H1 (cell line): Measurements from ENCODE around the gene NTPCR. TPM values are rescaled to one million over a fixed set of nuclear protein-coding genes. Genes with fewer than 3 reads are reported as not detected.

ENCODE experiments used
- CTCF ChIA-PET: fragments of 300-600 bp; sonication (Branson Sonifier 250); formaldehyde crosslinking; loops from one replicate; lab custom pipeline; 2021; ENCODE audit not compliant: partially characterized antibody; lab: Charles Lee
- POLR2A ChIA-PET: fragments of 300-600 bp; sonication (Branson Sonifier 250); formaldehyde crosslinking; loops from one replicate; lab custom pipeline; 2021; ENCODE audit warnings: inconsistent platforms; ENCODE audit not compliant: partially characterized antibody; lab: Charles Lee
- DNase-seq, 2 experiments: peaks; one replicate each; pipeline versions ENCODE4 v3.0.0 to v3.0.0-alpha.2; 2010 to 2022; ENCODE audit warnings: low spot score in 2 of 2, low read depth in 1 of 2, mixed read lengths in 1 of 2
- FAIRE-seq: peaks from 2 replicates; lab custom pipeline; 2011; peaks lifted over from hg19 to GRCh38; lab: Jason Lieb, UNC
- H2AFZ ChIP-seq: 2 replicates; pipeline ENCODE4 v1.8.1; 2012; ENCODE audit warnings: low read length, inconsistent platforms
- H2AK5ac ChIP-seq: 2 replicates; pipeline ENCODE4 v1.6.1; 2013; ENCODE audit warnings: low read depth, low read length
- H2BK120ac ChIP-seq: replicated peaks from 2 replicates; pipeline ENCODE3; 2013; ENCODE audit warnings: low read depth, low read length, inconsistent platforms
- H2BK12ac ChIP-seq: 2 replicates; pipeline ENCODE4 v1.6.1; 2013; ENCODE audit warnings: low read depth, low read length
- H2BK15ac ChIP-seq: 2 replicates; pipeline ENCODE4 v1.6.1; 2013; ENCODE audit warnings: low read length
- H2BK20ac ChIP-seq: 2 replicates; pipeline ENCODE4 v1.6.1; 2013; ENCODE audit warnings: low read length
- H2BK5ac ChIP-seq: 2 replicates; pipeline ENCODE4 v1.6.1; 2013; ENCODE audit warnings: low read depth, low read length
- H3K14ac ChIP-seq: 2 replicates; pipeline ENCODE4 v1.6.1; 2013; ENCODE audit warnings: inconsistent platforms; ENCODE audit not compliant: insufficient read length
- H3K18ac ChIP-seq: 2 replicates; pipeline ENCODE4 v1.6.1; 2013; ENCODE audit warnings: low read length; ENCODE audit errors: extremely low read depth
- H3K23ac ChIP-seq: 2 replicates; pipeline ENCODE4 v1.6.1; 2013; ENCODE audit warnings: inconsistent platforms; ENCODE audit not compliant: insufficient read length
- H3K23me2 ChIP-seq: 2 replicates; pipeline ENCODE4 v1.6.1; 2013; ENCODE audit warnings: low read depth, low read length
- H3K27ac ChIP-seq: 2 replicates; pipeline ENCODE4 v1.6.1; 2011; ENCODE audit warnings: low read depth, low read length, inconsistent platforms
- H3K27me3 ChIP-seq, 4 experiments: replicated peaks in 1 of 4; 1 replicate in 1 of 4; 2 replicates in 3 of 4; pipeline versions ENCODE4 v1.6.1 to v1.8.1; 2011 to 2013; ENCODE audit warnings: low read length in 3 of 4, mild to moderate bottlenecking in 3 of 4, inconsistent platforms in 2 of 4, mixed read lengths in 2 of 4, moderate library complexity in 1 of 4; ENCODE audit not compliant: control insufficient read depth in 3 of 4, insufficient read depth in 3 of 4; ENCODE audit errors: extremely low read depth in 1 of 4
- H3K36me3 ChIP-seq, 4 experiments: 2 replicates each; pipeline versions ENCODE4 v1.6.1 to v1.8.1; 2011 to 2013; ENCODE audit warnings: mild to moderate bottlenecking in 4 of 4, low read length in 3 of 4, moderate library complexity in 2 of 4, control low read depth in 1 of 4, inconsistent platforms in 1 of 4; ENCODE audit not compliant: insufficient read depth in 4 of 4, control insufficient read depth in 2 of 4
- H3K4ac ChIP-seq: replicated peaks from 2 replicates; pipeline ENCODE3; 2013; ENCODE audit warnings: low read length, low read depth, mixed read lengths, inconsistent platforms; ENCODE audit not compliant: insufficient read length
- H3K4me1 ChIP-seq, 4 experiments: replicated peaks in 1 of 4; 1 replicate in 1 of 4; 2 replicates in 3 of 4; pipeline versions ENCODE4 v1.6.1 to v1.8.1; 2011 to 2013; ENCODE audit warnings: low read length in 3 of 4, inconsistent platforms in 2 of 4, mixed read lengths in 1 of 4; ENCODE audit not compliant: insufficient read depth in 4 of 4, control insufficient read depth in 3 of 4
- H3K4me2 ChIP-seq, 2 experiments: 2 replicates each; pipeline versions ENCODE4 v1.6.1 to v1.8.1; 2011 to 2013; ENCODE audit warnings: low read depth in 2 of 2, low read length in 2 of 2, control low read depth in 1 of 2, inconsistent platforms in 1 of 2, mild to moderate bottlenecking in 1 of 2; ENCODE audit not compliant: insufficient read depth in 1 of 2
- H3K4me3 ChIP-seq, 4 experiments: fragments of 200-600, 300-600 bp in 1 of 4; sonication (generic), shearing (Covaris generic), sonication (Bioruptor Twin) in 1 of 4; 2 replicates each; pipeline versions ENCODE4 v1.5.1 to v1.8.1; 2011 to 2016; ENCODE audit warnings: low read length in 4 of 4, low read depth in 3 of 4, control low read depth in 2 of 4, inconsistent platforms in 2 of 4, mild to moderate bottlenecking in 2 of 4, mixed read lengths in 1 of 4, moderate library complexity in 1 of 4; ENCODE audit not compliant: insufficient read depth in 2 of 4; ENCODE audit errors: extremely low read depth in 1 of 4
- H3K56ac ChIP-seq: replicated peaks from 2 replicates; pipeline ENCODE3; 2013; ENCODE audit warnings: low read depth, mild to moderate bottlenecking, mixed read lengths, low read length, inconsistent platforms; ENCODE audit not compliant: insufficient read length
- H3K79me1 ChIP-seq: 2 replicates; pipeline ENCODE4 v1.6.1; 2013; ENCODE audit warnings: low read depth, low read length, control low read depth
- H3K79me2 ChIP-seq, 2 experiments: 2 replicates each; pipeline versions ENCODE4 v1.6.1 to v1.8.1; 2012 to 2013; ENCODE audit warnings: low read length in 2 of 2, mild to moderate bottlenecking in 2 of 2, inconsistent platforms in 1 of 2; ENCODE audit not compliant: insufficient read depth in 2 of 2, control insufficient read depth in 1 of 2
- H3K9ac ChIP-seq, 4 experiments: replicated peaks in 1 of 4; 1 replicate in 1 of 4; 2 replicates in 3 of 4; pipeline versions ENCODE4 v1.6.1 to v1.8.1; 2011 to 2013; ENCODE audit warnings: low read depth in 3 of 4, low read length in 3 of 4, control low read depth in 2 of 4, mild to moderate bottlenecking in 2 of 4, moderate library complexity in 2 of 4, inconsistent platforms in 1 of 4; ENCODE audit errors: extremely low read depth in 1 of 4
- H3K9me3 ChIP-seq, 2 experiments: 2 replicates each; pipeline versions ENCODE4 v1.6.1 to v1.8.1; 2012 to 2013; ENCODE audit warnings: mild to moderate bottlenecking in 2 of 2, moderate library complexity in 2 of 2, control low read depth in 1 of 2, inconsistent platforms in 1 of 2, low read depth in 1 of 2, low read length in 1 of 2, mixed read lengths in 1 of 2; ENCODE audit not compliant: insufficient read depth in 2 of 2
- H4K20me1 ChIP-seq, 2 experiments: replicated peaks in 1 of 2; 2 replicates each; pipeline versions ENCODE3 to v1.8.1; 2011 to 2013; ENCODE audit warnings: inconsistent platforms in 2 of 2, low read length in 2 of 2, mild to moderate bottlenecking in 1 of 2; ENCODE audit not compliant: insufficient read depth in 2 of 2, control insufficient read depth in 1 of 2
- H4K5ac ChIP-seq: 2 replicates; pipeline ENCODE4 v1.6.1; 2013; ENCODE audit warnings: low read length, low read depth, mixed read lengths, inconsistent platforms; ENCODE audit not compliant: insufficient read length
- H4K8ac ChIP-seq: 2 replicates; pipeline ENCODE4 v1.8.0; 2013; ENCODE audit warnings: mild to moderate bottlenecking, moderate library complexity, low read length, inconsistent platforms; ENCODE audit not compliant: insufficient read depth; ENCODE audit errors: extremely low read depth
- H4K91ac ChIP-seq: replicated peaks from 2 replicates; pipeline ENCODE3; 2013; ENCODE audit warnings: low read length, mixed read lengths, inconsistent platforms; ENCODE audit not compliant: insufficient read length
- BRCA1 ChIP-seq: IDR thresholded peaks from 2 replicates; pipeline ENCODE4 v1.6.1; 2012; ENCODE audit warnings: low read depth, low read length, improper control_type of control experiment
- CBX5 ChIP-seq: fragments of 300-800, 300-1000 bp; sonication (generic); IDR thresholded peaks from 2 replicates; pipeline ENCODE4 v1.7.1; 2016; ENCODE audit warnings: antibody characterized with exemption, low read length, low read depth
- CEBPB ChIP-seq: IDR thresholded peaks from 2 replicates; pipeline ENCODE4 v1.6.1; 2012; ENCODE audit warnings: low read depth, low read length
- CHD1 ChIP-seq: IDR thresholded peaks from 2 replicates; pipeline ENCODE4 v1.6.1; 2012; ENCODE audit warnings: low read depth, low read length, improper control_type of control experiment
- EP300 ChIP-seq, 2 experiments: IDR thresholded peaks; 1 replicate in 1 of 2; 2 replicates in 1 of 2; pipeline ENCODE4 v1.6.1; 2011 to 2012; ENCODE audit warnings: low read depth in 2 of 2, low read length in 2 of 2, mild to moderate bottlenecking in 2 of 2, borderline replicate concordance in 1 of 2, inconsistent platforms in 1 of 2, moderate library complexity in 1 of 2
- NANOG ChIP-seq: IDR thresholded peaks from 2 replicates; pipeline ENCODE4 v1.6.1; 2011; ENCODE audit warnings: low read length, low read depth, mild to moderate bottlenecking, inconsistent platforms; ENCODE audit not compliant: insufficient read depth, poor library complexity, severe bottlenecking
- POLR2AphosphoS5 ChIP-seq: IDR thresholded peaks from 2 replicates; pipeline ENCODE4 v1.6.1; 2011; ENCODE audit warnings: low read depth, low read length
- RAD21 ChIP-seq, 2 experiments: IDR thresholded peaks in 1 of 2; conservative IDR thresholded peaks in 1 of 2; 2 replicates each; pipeline ENCODE4 v1.6.1; 2011; ENCODE audit warnings: low read depth in 2 of 2, low read length in 2 of 2, improper control_type of control experiment in 1 of 2, inconsistent platforms in 1 of 2, mild to moderate bottlenecking in 1 of 2, moderate library complexity in 1 of 2
- SIN3A ChIP-seq, 2 experiments: IDR thresholded peaks in 1 of 2; conservative IDR thresholded peaks in 1 of 2; 2 replicates each; pipeline ENCODE4 v1.6.1; 2011 to 2012; ENCODE audit warnings: low read length in 2 of 2, improper control_type of control experiment in 1 of 2, low read depth in 1 of 2, mild to moderate bottlenecking in 1 of 2
- YY1 ChIP-seq: IDR thresholded peaks from 2 replicates; pipeline ENCODE4 v1.6.1; 2011; ENCODE audit warnings: low read depth, mild to moderate bottlenecking, low read length
- WGBS, 2 experiments: shearing (Covaris generic) in 1 of 2; methylation state at CpG; one replicate each; pipeline versions ENCODE4 v1.1.6 to v1.1.7; 2013 to 2015; ENCODE audit warnings: low lambda C conversion rate in 2 of 2, mixed read lengths in 2 of 2, inconsistent platforms in 1 of 2, low coverage in 1 of 2, missing lambda C conversion rate in 1 of 2; ENCODE audit not compliant: insufficient replicate concordance in 2 of 2, insufficient coverage in 1 of 2, insufficient read length in 1 of 2; ENCODE audit errors: extremely low coverage in 1 of 2, missing lambda C conversion rate in 1 of 2; 5-methylcytosine and 5-hydroxymethylcytosine counted together
- polyA plus RNA-seq, 7 experiments: library from polyadenylated mRNA; depleted of rRNA in 3 of 7; stranded (reverse) in 5 of 7; unstranded in 2 of 7; fragments of >200 nt in 5 of 7; fragments of 200-250 nt in 2 of 7; gene quantifications; 1 replicate in 5 of 7; 2 replicates in 1 of 7; 4 replicates in 1 of 7; pipeline versions ENCODE4 v1.2.1 to v1.2.3, GENCODE V29; 2011 to 2013; ENCODE audit warnings: missing spikeins in 2 of 7, mixed read lengths in 2 of 7
- total RNA-seq: library from RNA; stranded (reverse); fragmentation: NEBNext Ultra II Directional; extraction: Animal tissue kit (Norgen Biotek cat#: 25700); gene quantifications from 2 replicates; pipeline ENCODE4 v1.2.1, GENCODE V29; 2021
- TF ChIP-seq, protein P1 (sequence below), 3 experiments: IDR thresholded peaks; 1 replicate in 2 of 3; 2 replicates in 1 of 3; pipeline versions ENCODE4 v1.5.1 to v1.6.1; 2011; ENCODE audit warnings: low read length in 3 of 3, mild to moderate bottlenecking in 3 of 3, inconsistent platforms in 2 of 3, low read depth in 1 of 3, moderate library complexity in 1 of 3; ENCODE audit not compliant: insufficient read depth in 1 of 3; ENCODE audit errors: control extremely low read depth in 1 of 3

NTPCR gene
- total and polyA plus RNA-seq, 2 of the 8 experiments (the other 6 are each of a cell fraction or from before 2014, with no cell fraction given) = 22.6 to 73.1 TPM

DNA sequence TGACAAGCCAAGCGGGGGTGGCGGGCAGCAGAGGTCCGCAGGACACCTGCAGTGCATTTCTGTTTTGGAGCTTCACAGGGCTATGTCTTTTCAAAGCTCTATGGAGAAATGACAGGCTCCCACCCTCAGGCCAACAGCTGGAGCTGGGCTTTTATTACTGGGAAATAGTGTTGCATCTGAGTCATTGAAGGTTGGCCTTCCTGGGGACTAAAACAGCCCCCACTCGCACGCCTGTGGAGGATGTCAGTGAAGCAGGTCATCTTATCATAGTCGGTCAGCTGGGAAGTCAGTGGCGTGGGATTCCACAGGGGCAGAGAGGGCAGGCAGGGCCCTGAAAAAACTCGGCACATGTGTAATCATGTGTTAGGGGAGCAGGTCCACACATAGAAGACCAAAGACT is 55.3 kb downstream of the NTPCR start:
- Histone ChIP-seq H2BK20ac (no peak overlapping the region), H3K23me2 (no peaks in the 10 kb centered on the region), H3K79me2 (no peaks in the 10 kb centered on the region), H3K4me1 (no peaks in the 10 kb centered on the region), H3K79me1 (no peaks in the 10 kb centered on the region), H3K56ac (no peak overlapping the region), H4K5ac (no peak overlapping the region), H2BK120ac (no peak overlapping the region), H3K4me3 (no peak overlapping the region), H3K14ac (no peak overlapping the region), H2AK5ac (no peak overlapping the region), H4K91ac (no peak overlapping the region), H2AFZ (no peak overlapping the region), H3K18ac (no peak overlapping the region), H3K27ac (no peak overlapping the region), H2BK15ac (no peak overlapping the region), H3K9ac (no peak overlapping the region), H3K23ac (no peak overlapping the region), H3K27me3 (no peaks in the 10 kb centered on the region), H2BK5ac (no peak overlapping the region), H3K4ac (no peak overlapping the region), H2BK12ac (no peak overlapping the region), H3K4me2 (no peak overlapping the region), H4K8ac (no peak overlapping the region), H4K20me1 (no peaks in the 10 kb centered on the region), H3K9me3 (no peaks in the 10 kb centered on the region), H3K36me3 (peaks cover 0 to 3% (median 2%) of the 10 kb centered on the region in 4 experiments; a peak in 4 of 8 replicates)
- no peak for FAIRE-seq
- POLR2A ChIA-PET = no interaction called here
- WGBS, 2 experiments = 90% methylated on average over 8 of the region's 8 CpGs; no CpG with 5 or more reads in 1 of the 2 experiments
- no peak for TF ChIP-seq RAD21 (IDR thresholded peaks at IDR 0.05 in 1 of 2, conservative IDR thresholded peaks at IDR 0.05 in 1 of 2; ENCODE audit: low read depth in 2 of 2, low read length in 2 of 2)
- TF ChIP-seq POLR2AphosphoS5 = no peak
- TF ChIP-seq CHD1 = no peak
- no peak for TF ChIP-seq BRCA1
- TF ChIP-seq NANOG = no peak
- no peak for TF ChIP-seq CEBPB
- TF ChIP-seq SIN3A (conservative IDR thresholded peaks at IDR 0.05 in 1 of 2, IDR thresholded peaks at IDR 0.05 in 1 of 2; ENCODE audit: low read depth in 1 of 2, low read length in 2 of 2) = no peak
- no peak for TF ChIP-seq EP300 (IDR thresholded peaks at IDR 0.05; ENCODE audit: borderline replicate concordance in 1 of 2, low read depth in 2 of 2, low read length in 2 of 2)
- no peak for TF ChIP-seq CBX5
- TF ChIP-seq, protein P1, sequence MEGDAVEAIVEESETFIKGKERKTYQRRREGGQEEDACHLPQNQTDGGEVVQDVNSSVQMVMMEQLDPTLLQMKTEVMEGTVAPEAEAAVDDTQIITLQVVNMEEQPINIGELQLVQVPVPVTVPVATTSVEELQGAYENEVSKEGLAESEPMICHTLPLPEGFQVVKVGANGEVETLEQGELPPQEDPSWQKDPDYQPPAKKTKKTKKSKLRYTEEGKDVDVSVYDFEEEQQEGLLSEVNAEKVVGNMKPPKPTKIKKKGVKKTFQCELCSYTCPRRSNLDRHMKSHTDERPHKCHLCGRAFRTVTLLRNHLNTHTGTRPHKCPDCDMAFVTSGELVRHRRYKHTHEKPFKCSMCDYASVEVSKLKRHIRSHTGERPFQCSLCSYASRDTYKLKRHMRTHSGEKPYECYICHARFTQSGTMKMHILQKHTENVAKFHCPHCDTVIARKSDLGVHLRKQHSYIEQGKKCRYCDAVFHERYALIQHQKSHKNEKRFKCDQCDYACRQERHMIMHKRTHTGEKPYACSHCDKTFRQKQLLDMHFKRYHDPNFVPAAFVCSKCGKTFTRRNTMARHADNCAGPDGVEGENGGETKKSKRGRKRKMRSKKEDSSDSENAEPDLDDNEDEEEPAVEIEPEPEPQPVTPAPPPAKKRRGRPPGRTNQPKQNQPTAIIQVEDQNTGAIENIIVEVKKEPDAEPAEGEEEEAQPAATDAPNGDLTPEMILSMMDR (IDR thresholded peaks at IDR 0.05; ENCODE audit: control extremely low read depth in 1 of 3, insufficient read depth in 1 of 3, low read depth in 1 of 3, low read length in 3 of 3) = no peak
- TF ChIP-seq YY1 = no peak
- no peak for DNase-seq
- CTCF ChIA-PET = interaction anchor here (0.7 to 2.4 kb wide), 5 partner anchors 19 to 371 kb away, joined by 3 to 15 read pairs (median 3); no protein-coding TSS in a partner anchor
